ENCODE results near the gene PBX2.

DNA sequence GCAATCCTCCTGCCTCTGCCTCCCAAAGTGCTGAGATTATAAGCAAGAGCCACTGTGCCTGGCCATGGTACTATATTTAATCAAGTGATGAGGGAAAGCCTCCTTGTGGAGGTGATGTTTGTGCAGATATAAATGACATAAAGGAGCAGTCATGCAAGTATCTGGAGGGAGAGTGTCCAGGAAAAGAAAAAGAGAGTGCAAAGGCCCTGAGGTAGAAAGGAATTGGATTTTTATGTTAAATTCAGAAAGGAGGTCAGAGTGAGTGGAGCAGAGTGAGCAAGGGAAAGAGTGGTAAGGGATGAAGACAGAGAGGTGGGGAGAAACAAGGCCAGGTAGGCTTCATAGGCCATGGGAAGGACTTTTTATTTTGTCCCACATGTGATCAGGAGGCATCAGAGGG lies 52.5 kb downstream of the PBX2 start:
- no peak for TF ChIP-seq EZH2phosphoT487 (IDR thresholded peaks at IDR 0.05; ENCODE audit: borderline replicate concordance, low read length)
- TF ChIP-seq, protein P1, sequence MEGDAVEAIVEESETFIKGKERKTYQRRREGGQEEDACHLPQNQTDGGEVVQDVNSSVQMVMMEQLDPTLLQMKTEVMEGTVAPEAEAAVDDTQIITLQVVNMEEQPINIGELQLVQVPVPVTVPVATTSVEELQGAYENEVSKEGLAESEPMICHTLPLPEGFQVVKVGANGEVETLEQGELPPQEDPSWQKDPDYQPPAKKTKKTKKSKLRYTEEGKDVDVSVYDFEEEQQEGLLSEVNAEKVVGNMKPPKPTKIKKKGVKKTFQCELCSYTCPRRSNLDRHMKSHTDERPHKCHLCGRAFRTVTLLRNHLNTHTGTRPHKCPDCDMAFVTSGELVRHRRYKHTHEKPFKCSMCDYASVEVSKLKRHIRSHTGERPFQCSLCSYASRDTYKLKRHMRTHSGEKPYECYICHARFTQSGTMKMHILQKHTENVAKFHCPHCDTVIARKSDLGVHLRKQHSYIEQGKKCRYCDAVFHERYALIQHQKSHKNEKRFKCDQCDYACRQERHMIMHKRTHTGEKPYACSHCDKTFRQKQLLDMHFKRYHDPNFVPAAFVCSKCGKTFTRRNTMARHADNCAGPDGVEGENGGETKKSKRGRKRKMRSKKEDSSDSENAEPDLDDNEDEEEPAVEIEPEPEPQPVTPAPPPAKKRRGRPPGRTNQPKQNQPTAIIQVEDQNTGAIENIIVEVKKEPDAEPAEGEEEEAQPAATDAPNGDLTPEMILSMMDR (IDR thresholded peaks at IDR 0.05; ENCODE audit: low read depth, low read length, poor library complexity, severe bottlenecking): no peak

Measured in DOHH2 (cell line).